H1 (cell line): ENCODE measurements around the gene CCT5. TPM values are rescaled to one million over a fixed set of nuclear protein-coding genes. Genes with fewer than 3 reads are reported as not detected.

Source experiments
- ATF2 ChIP-seq: IDR thresholded peaks from 2 replicates; pipeline ENCODE4 v1.6.1; 2012; ENCODE audit warnings: low read length, inconsistent platforms
- CBX5 ChIP-seq: fragments of 300-800, 300-1000 bp; sonication (generic); IDR thresholded peaks from 2 replicates; pipeline ENCODE4 v1.7.1; 2016; ENCODE audit warnings: antibody characterized with exemption, low read length, low read depth
- CTBP2 ChIP-seq: IDR thresholded peaks from 2 replicates; pipeline ENCODE4 v1.7.0; 2011; ENCODE audit warnings: borderline replicate concordance, mild to moderate bottlenecking, moderate library complexity, mixed read lengths, low read length; ENCODE audit not compliant: insufficient read depth, insufficient read length
- GTF2F1 ChIP-seq: IDR thresholded peaks from 2 replicates; pipeline ENCODE4 v1.6.1; 2012; ENCODE audit warnings: low read depth, low read length, improper control_type of control experiment, borderline replicate concordance
- KDM1A ChIP-seq: fragments of 200-600, 300-600 bp; sonication (generic); IDR thresholded peaks from 2 replicates; pipeline ENCODE4 v1.7.1; 2016; ENCODE audit warnings: mild to moderate bottlenecking, low read length, borderline replicate concordance
- MAFK ChIP-seq: IDR thresholded peaks from 2 replicates; pipeline ENCODE4 v1.6.1; 2012; ENCODE audit warnings: low read depth, mild to moderate bottlenecking, improper control_type of control experiment, low read length
- SIX5 ChIP-seq: IDR thresholded peaks from 2 replicates; pipeline ENCODE4 v1.6.1; 2011; ENCODE audit warnings: mild to moderate bottlenecking, low read depth, low read length
- SP2 ChIP-seq: IDR thresholded peaks from 2 replicates; pipeline ENCODE4 v1.6.1; 2012; ENCODE audit warnings: mild to moderate bottlenecking, low read length, inconsistent platforms
- SRF ChIP-seq: IDR thresholded peaks from 2 replicates; pipeline ENCODE4 v1.6.1; 2011; ENCODE audit warnings: mild to moderate bottlenecking, low read depth, low read length, moderate library complexity
- TEAD4 ChIP-seq: IDR thresholded peaks from 2 replicates; pipeline ENCODE4 v1.6.1; 2012; ENCODE audit warnings: low read depth, low read length, inconsistent platforms, mixed read lengths
- polyA plus RNA-seq, 7 experiments: library from polyadenylated mRNA; depleted of rRNA in 3 of 7; stranded (reverse) in 5 of 7; unstranded in 2 of 7; fragments of >200 nt in 5 of 7; fragments of 200-250 nt in 2 of 7; gene quantifications; 1 replicate in 5 of 7; 2 replicates in 1 of 7; 4 replicates in 1 of 7; pipeline versions ENCODE4 v1.2.1 to v1.2.3, GENCODE V29; 2011 to 2013; ENCODE audit warnings: missing spikeins in 2 of 7, mixed read lengths in 2 of 7
- total RNA-seq: library from RNA; stranded (reverse); fragmentation: NEBNext Ultra II Directional; extraction: Animal tissue kit (Norgen Biotek cat#: 25700); gene quantifications from 2 replicates; pipeline ENCODE4 v1.2.1, GENCODE V29; 2021
- TF ChIP-seq, protein P1 (sequence below): IDR thresholded peaks from 2 replicates; pipeline ENCODE4 v1.6.1; 2012; ENCODE audit warnings: inconsistent platforms

CCT5 gene
- total and polyA plus RNA-seq, 2 of the 8 experiments (the other 6 are each of a cell fraction or from before 2014, with no cell fraction given) = 425 to 549 TPM

GRCh38 chr5:10283927-10284635 is 34.0 kb downstream of the CCT5 start (continued):
- TF ChIP-seq KDM1A = no peak
- no peak for TF ChIP-seq CTBP2
- no peak for TF ChIP-seq SIX5
- TF ChIP-seq GTF2F1 = no peak
- TF ChIP-seq, protein P1, sequence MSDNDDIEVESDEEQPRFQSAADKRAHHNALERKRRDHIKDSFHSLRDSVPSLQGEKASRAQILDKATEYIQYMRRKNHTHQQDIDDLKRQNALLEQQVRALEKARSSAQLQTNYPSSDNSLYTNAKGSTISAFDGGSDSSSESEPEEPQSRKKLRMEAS = peak; percentile 90
- no peak for TF ChIP-seq CBX5
- TF ChIP-seq MAFK = no peak
- TF ChIP-seq SRF = no peak
- no peak for TF ChIP-seq SP2
- no peak for TF ChIP-seq TEAD4
- TF ChIP-seq ATF2 = 0 out of 2 replicates have a peak, but pooled peaks have one; percentile 30
